Endothelial cell (in vitro differentiated cells): ENCODE results near the gene ADAP1. TPM values are rescaled to one million over a fixed set of nuclear protein-coding genes. Genes with fewer than 3 reads are reported as not detected.

ENCODE experiments used
- DNase-seq: peaks from one replicate; pipeline ENCODE4 v3.0.0; 2021; ENCODE audit warnings: low spot score
- H3K27ac Mint-ChIP-seq: one replicate; pipeline ENCODE4 v1.8.0; 2021; ENCODE audit warnings: mixed read lengths, inconsistent platforms; ENCODE audit not compliant: unreplicated experiment
- H3K27me3 Mint-ChIP-seq: one replicate; pipeline ENCODE4 v1.8.0; 2021; ENCODE audit warnings: mild to moderate bottlenecking, moderate library complexity, mixed read lengths, inconsistent platforms; ENCODE audit not compliant: unreplicated experiment
- H3K36me3 Mint-ChIP-seq: one replicate; pipeline ENCODE4 v1.8.0; 2021; ENCODE audit warnings: mild to moderate bottlenecking, low read depth, mixed read lengths, inconsistent platforms; ENCODE audit not compliant: unreplicated experiment
- H3K4me1 Mint-ChIP-seq: one replicate; pipeline ENCODE4 v1.8.0; 2021; ENCODE audit warnings: mild to moderate bottlenecking, mixed read lengths, inconsistent platforms; ENCODE audit not compliant: unreplicated experiment
- H3K4me3 Mint-ChIP-seq: one replicate; pipeline ENCODE4 v1.8.0; 2021; ENCODE audit warnings: mild to moderate bottlenecking, mixed read lengths, inconsistent platforms; ENCODE audit not compliant: unreplicated experiment
- H3K9me3 Mint-ChIP-seq: one replicate; pipeline ENCODE4 v1.8.0; 2021; ENCODE audit warnings: mixed read lengths, inconsistent platforms; ENCODE audit not compliant: unreplicated experiment
- CTCF ChIP-seq: fragments of 200-600 bp; sonication (generic); IDR thresholded peaks from one replicate; pipeline ENCODE4 v1.5.0; 2021; ENCODE audit warnings: antibody characterized with exemption; ENCODE audit not compliant: unreplicated experiment
- total RNA-seq: library from RNA; stranded (reverse); fragmentation: NEBNext Ultra II Directional; extraction: Animal tissue kit (Norgen Biotek cat#: 25700); gene quantifications from one replicate; pipeline ENCODE4 v1.2.1, GENCODE V29; 2021; ENCODE audit not compliant: unreplicated experiment

Gene ADAP1
- total RNA-seq, 1 donor from 2014 or later = 1.7 TPM

- Mint-ChIP-seq H3K27me3 (peaks cover 5% of the 10 kb centered on the region), H3K27ac (peak overlapping the region; percentile 3), H3K9me3 (no peaks in the 10 kb centered on the region), H3K4me3 (peak overlapping the region; percentile 70), H3K4me1 (no peaks in the 10 kb centered on the region), H3K36me3 (peaks cover 63% of the 10 kb centered on the region)
- no peak for TF ChIP-seq CTCF
- DNase-seq = no peak
These were observed 104.7 kb downstream of the ADAP1 start for GRCh38 chr7:849781-850180.

GRCh38 chr7:849145-849544, 105.3 kb downstream of the ADAP1 start:
- Mint-ChIP-seq H3K36me3 (peaks cover 59% of the 10 kb centered on the region), H3K4me1 (no peaks in the 10 kb centered on the region), H3K27ac (no peak overlapping the region), H3K9me3 (no peaks in the 10 kb centered on the region), H3K27me3 (peaks cover 7% of the 10 kb centered on the region), H3K4me3 (no peak overlapping the region)
- TF ChIP-seq CTCF = no peak
- no peak for DNase-seq

Other genes with a start within 250 kb of the ADAP1 start
- 30.7 TPM for gene DNAAF5, start 228.0 kb downstream of the ADAP1 start, total RNA-seq
- gene PRKAR1B, start 227.4 kb downstream of the ADAP1 start, total RNA-seq = 21.7 TPM
- 150 TPM for gene SUN1, start 122.2 kb downstream of the ADAP1 start, total RNA-seq
- 61.3 TPM for gene GET4, start 78.1 kb downstream of the ADAP1 start, total RNA-seq
- 10.2 TPM for gene COX19, start 20.9 kb upstream of the ADAP1 start, total RNA-seq
- not detected for gene CYP2W1, start 28.5 kb upstream of the ADAP1 start, total RNA-seq
- 8.1 TPM for gene GPR146, start 89.9 kb upstream of the ADAP1 start, total RNA-seq
- 0.72 TPM for gene GPER1, start 133.4 kb upstream of the ADAP1 start, total RNA-seq
- gene ZFAND2A, start 205.5 kb upstream of the ADAP1 start, total RNA-seq = 36.0 TPM